ENCODE measurements around the gene RBBP6.

The RBBP6 gene

GRCh38 chr16:24508614-24509013 is 30.8 kb upstream of the RBBP6 start:
- Histone ChIP-seq H3K27me3 (ENCODE audit: low read length) (no peaks in the 10 kb centered on the region), H3K9ac (ENCODE audit: low read length) (no peak overlapping the region), H4K20me1 (ENCODE audit: low read depth, low read length) (no peaks in the 10 kb centered on the region), H3F3A (ENCODE audit: insufficient read depth) (no peaks in the 10 kb centered on the region), H3K79me2 (ENCODE audit: insufficient read depth, low read length) (no peaks in the 10 kb centered on the region), H3K9me2 (replicated peaks; ENCODE audit: insufficient read depth, low read length) (no peaks in the 10 kb centered on the region), H3K4me3 (ENCODE audit: insufficient read depth, low read length, poor library complexity, severe bottlenecking) (no peak overlapping the region), H2AFZ (ENCODE audit: low read depth, low read length, severe bottlenecking) (no peak overlapping the region), H3K4me2 (ENCODE audit: low read depth, low read length, poor library complexity, severe bottlenecking) (no peak overlapping the region), H3K36me3 (ENCODE audit: low read length) (no peaks in the 10 kb centered on the region), H3K27ac (ENCODE audit: low read depth, low read length) (no peak overlapping the region), H3K9me3 (ENCODE audit: insufficient read depth, low read length) (no peaks in the 10 kb centered on the region)
- TF ChIP-seq CTCF (IDR thresholded peaks at IDR 0.05; ENCODE audit: insufficient read depth, low read length, poor library complexity, severe bottlenecking) (no peak), EZH2phosphoT487 (conservative IDR thresholded peaks at IDR 0.05; ENCODE audit: low read length) (no peak)

- Histone ChIP-seq H3K9ac (ENCODE audit: low read length) (no peak overlapping the region), H3K36me3 (ENCODE audit: low read length) (no peaks in the 10 kb centered on the region), H2AFZ (ENCODE audit: low read depth, low read length, severe bottlenecking) (no peak overlapping the region), H3K27ac (ENCODE audit: low read depth, low read length) (no peak overlapping the region), H3K9me3 (ENCODE audit: insufficient read depth, low read length) (no peaks in the 10 kb centered on the region), H3F3A (ENCODE audit: insufficient read depth) (no peaks in the 10 kb centered on the region), H4K20me1 (ENCODE audit: low read depth, low read length) (no peaks in the 10 kb centered on the region), H3K4me3 (ENCODE audit: insufficient read depth, low read length, poor library complexity, severe bottlenecking) (no peak overlapping the region), H3K79me2 (ENCODE audit: insufficient read depth, low read length) (no peaks in the 10 kb centered on the region), H3K9me2 (replicated peaks; ENCODE audit: insufficient read depth, low read length) (no peaks in the 10 kb centered on the region), H3K27me3 (ENCODE audit: low read length) (no peaks in the 10 kb centered on the region), H3K4me2 (ENCODE audit: low read depth, low read length, poor library complexity, severe bottlenecking) (no peak overlapping the region)
- TF ChIP-seq EZH2phosphoT487 (conservative IDR thresholded peaks at IDR 0.05; ENCODE audit: low read length): no peak
Measured at GRCh38 chr16:24509536-24509935, 29.8 kb upstream of the RBBP6 start.

- Histone ChIP-seq H3K9me2 (replicated peaks; ENCODE audit: insufficient read depth, low read length) (no peaks in the 10 kb centered on the region), H3K4me2 (ENCODE audit: low read depth, low read length, poor library complexity, severe bottlenecking) (no peak overlapping the region), H3K4me3 (ENCODE audit: insufficient read depth, low read length, poor library complexity, severe bottlenecking) (no peak overlapping the region), H4K20me1 (ENCODE audit: low read depth, low read length) (no peaks in the 10 kb centered on the region), H2AFZ (ENCODE audit: low read depth, low read length, severe bottlenecking) (no peak overlapping the region), H3F3A (ENCODE audit: insufficient read depth) (no peaks in the 10 kb centered on the region), H3K9me3 (ENCODE audit: insufficient read depth, low read length) (no peaks in the 10 kb centered on the region), H3K36me3 (ENCODE audit: low read length) (no peaks in the 10 kb centered on the region), H3K9ac (ENCODE audit: low read length) (no peak overlapping the region), H3K79me2 (ENCODE audit: insufficient read depth, low read length) (no peaks in the 10 kb centered on the region), H3K27me3 (ENCODE audit: low read length) (no peaks in the 10 kb centered on the region), H3K27ac (ENCODE audit: low read depth, low read length) (no peak overlapping the region)
- TF ChIP-seq EZH2phosphoT487 (conservative IDR thresholded peaks at IDR 0.05; ENCODE audit: low read length) (no peak), CTCF (IDR thresholded peaks at IDR 0.05; ENCODE audit: insufficient read depth, low read length, poor library complexity, severe bottlenecking) (no peak)
Measured at GRCh38 chr16:24511174-24511573, 28.2 kb upstream of the RBBP6 start.

- Histone ChIP-seq H3K36me3 (ENCODE audit: low read length) (no peaks in the 10 kb centered on the region), H3K9me2 (replicated peaks; ENCODE audit: insufficient read depth, low read length) (no peaks in the 10 kb centered on the region), H4K20me1 (ENCODE audit: low read depth, low read length) (no peaks in the 10 kb centered on the region), H3F3A (ENCODE audit: insufficient read depth) (no peaks in the 10 kb centered on the region), H3K4me2 (ENCODE audit: low read depth, low read length, poor library complexity, severe bottlenecking) (no peak overlapping the region), H3K27me3 (ENCODE audit: low read length) (no peaks in the 10 kb centered on the region), H3K9ac (ENCODE audit: low read length) (no peak overlapping the region), H2AFZ (ENCODE audit: low read depth, low read length, severe bottlenecking) (no peak overlapping the region), H3K4me3 (ENCODE audit: insufficient read depth, low read length, poor library complexity, severe bottlenecking) (no peak overlapping the region), H3K9me3 (ENCODE audit: insufficient read depth, low read length) (no peaks in the 10 kb centered on the region), H3K27ac (ENCODE audit: low read depth, low read length) (no peak overlapping the region), H3K79me2 (ENCODE audit: insufficient read depth, low read length) (no peaks in the 10 kb centered on the region)
- TF ChIP-seq EZH2phosphoT487 (conservative IDR thresholded peaks at IDR 0.05; ENCODE audit: low read length) (no peak), CTCF (IDR thresholded peaks at IDR 0.05; ENCODE audit: insufficient read depth, low read length, poor library complexity, severe bottlenecking) (no peak)
Measured at GRCh38 chr16:24511792-24512191, 27.6 kb upstream of the RBBP6 start.
